Kidney epithelial cell (primary cell): ENCODE data around the gene ILF3. TPM values are rescaled to one million over a fixed set of nuclear protein-coding genes. Genes with fewer than 3 reads are reported as not detected.

ENCODE experiments used
- DNase-seq: peaks from one replicate; pipeline ENCODE4 v3.0.0-alpha.2; 2010; ENCODE audit warnings: low read depth
- H3K27me3 ChIP-seq: 2 replicates; pipeline ENCODE4 v1.6.0; 2011; ENCODE audit warnings: low read length; ENCODE audit not compliant: control insufficient read depth, insufficient read depth
- H3K36me3 ChIP-seq: 2 replicates; pipeline ENCODE4 v1.5.1; 2011; ENCODE audit warnings: low read length; ENCODE audit not compliant: control insufficient read depth, insufficient read depth
- H3K4me3 ChIP-seq: 2 replicates; pipeline ENCODE4 v1.5.1; 2011; ENCODE audit warnings: low read depth, mild to moderate bottlenecking, control low read depth, low read length
- CTCF ChIP-seq: IDR thresholded peaks from 2 replicates; pipeline ENCODE4 v1.5.1; 2011; ENCODE audit warnings: mild to moderate bottlenecking, moderate library complexity, low read length, control low read depth, inconsistent platforms; ENCODE audit not compliant: insufficient read depth, poor library complexity, severe bottlenecking
- total RNA-seq: library from RNA; depleted of rRNA; stranded (reverse); fragments of >200 nt; gene quantifications from 2 replicates; pipeline ENCODE4 v1.2.3, GENCODE V29; 2015

The ILF3 gene
- total RNA-seq, 1 donor from 2014 or later, result 160 TPM

- peaks cover 3% of the 10 kb centered on the region for H3K27me3 ChIP-seq
- no peaks in the 10 kb centered on the region for H3K36me3 ChIP-seq
- H3K4me3 ChIP-seq, result no peak overlapping the region
- peak; percentile 62 for TF ChIP-seq CTCF
- no peak for DNase-seq
Measured at GRCh38 chr19:10699650-10700335, 45.6 kb downstream of the ILF3 start.

GRCh38 chr19:10701955-10702525, 47.9 kb downstream of the ILF3 start:
- H3K36me3 ChIP-seq, result no peaks in the 10 kb centered on the region
- no peak for DNase-seq
- peak overlapping the region; percentile 85 for H3K4me3 ChIP-seq
- H3K27me3 ChIP-seq, result peaks cover 3% of the 10 kb centered on the region
- TF ChIP-seq CTCF, result no peak

GRCh38 chr19:10706990-10707389, 52.8 kb downstream of the ILF3 start:
- DNase-seq, result no peak
- TF ChIP-seq CTCF, result no peak
- no peak overlapping the region for H3K4me3 ChIP-seq
- H3K36me3 ChIP-seq, result no peaks in the 10 kb centered on the region
- no peaks in the 10 kb centered on the region for H3K27me3 ChIP-seq

- Histone ChIP-seq H3K4me3 (no peak overlapping the region), H3K27me3 (no peaks in the 10 kb centered on the region), H3K36me3 (no peaks in the 10 kb centered on the region)
- DNase-seq, result no peak
- no peak for TF ChIP-seq CTCF
Measured at GRCh38 chr19:10707440-10707839, 53.3 kb downstream of the ILF3 start.

- TF ChIP-seq CTCF, result no peak
- no peak overlapping the region for H3K4me3 ChIP-seq
- DNase-seq, result no peak
- H3K27me3 ChIP-seq, result no peaks in the 10 kb centered on the region
- no peaks in the 10 kb centered on the region for H3K36me3 ChIP-seq
Measured at GRCh38 chr19:10708291-10708690, 54.1 kb downstream of the ILF3 start.

GRCh38 chr19:10712045-10712444, 57.9 kb downstream of the ILF3 start:
- DNase-seq, result no peak
- Histone ChIP-seq H3K36me3 (no peaks in the 10 kb centered on the region), H3K4me3 (no peak overlapping the region), H3K27me3 (no peaks in the 10 kb centered on the region)
- no peak for TF ChIP-seq CTCF
